BE2C (cell line): ENCODE results near the gene UBR3.

Experiments used
- DNase-seq: peaks from one replicate; pipeline ENCODE4 v3.0.0-alpha.2; 2020
- H3K27me3 ChIP-seq: fragments of 250-450 bp; sonication (Bioruptor Pico); 2 replicates; pipeline ENCODE4 v1.5.1; 2020; ENCODE audit warnings: mild to moderate bottlenecking
- H3K36me3 ChIP-seq: fragments of 250-450 bp; sonication (Bioruptor Pico); 2 replicates; pipeline ENCODE4 v1.5.1; 2020; ENCODE audit warnings: mild to moderate bottlenecking
- H3K4me1 ChIP-seq: fragments of 250-450 bp; sonication (Bioruptor Pico); 2 replicates; pipeline ENCODE4 v1.5.1; 2020
- H3K4me3 ChIP-seq: 2 replicates; pipeline ENCODE4 v1.5.1; 2011; ENCODE audit warnings: low read depth, low read length
- H3K9me3 ChIP-seq: fragments of 250-450 bp; sonication (Bioruptor Pico); 2 replicates; pipeline ENCODE4 v1.5.1; 2020
- CTCF ChIP-seq: IDR thresholded peaks from 2 replicates; pipeline ENCODE4 v1.5.1; 2012; ENCODE audit warnings: mild to moderate bottlenecking, low read depth, low read length

The UBR3 gene

GRCh38 chr2:170086751-170087412 is 259.6 kb downstream of the UBR3 start:
- Histone ChIP-seq H3K27me3 (no peaks in the 10 kb centered on the region), H3K9me3 (no peaks in the 10 kb centered on the region), H3K4me1 (no peaks in the 10 kb centered on the region), H3K36me3 (no peaks in the 10 kb centered on the region; the same call in 1 of the 2 replicates), H3K4me3 (no peak overlapping the region)
- no peak for TF ChIP-seq CTCF
- no peak for DNase-seq

DNA sequence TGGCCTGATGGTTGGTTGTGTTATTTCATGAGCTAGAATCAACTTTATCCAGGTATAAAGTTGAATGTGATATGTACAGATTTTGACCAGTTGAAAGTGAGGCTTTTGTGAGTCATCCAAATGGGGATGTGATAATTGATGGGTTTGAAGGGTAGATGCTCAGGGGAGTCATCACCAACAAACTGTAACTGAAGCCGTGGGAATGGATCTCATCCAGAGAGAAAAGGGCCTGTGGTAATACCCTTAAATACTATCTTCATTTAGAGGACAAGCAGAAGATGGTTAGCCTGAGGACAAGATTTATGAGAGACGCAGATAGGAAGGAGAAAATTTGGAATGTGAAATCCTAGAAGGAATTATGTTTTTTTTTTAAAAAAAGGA is 260.1 kb downstream of the UBR3 start:
- no peaks in the 10 kb centered on the region for H3K27me3 ChIP-seq
- no peak for TF ChIP-seq CTCF
- H3K4me3 ChIP-seq, result no peak overlapping the region
- no peaks in the 10 kb centered on the region for H3K9me3 ChIP-seq
- H3K36me3 ChIP-seq, result no peaks in the 10 kb centered on the region
- DNase-seq, result no peak
- H3K4me1 ChIP-seq, result no peaks in the 10 kb centered on the region

GRCh38 chr2:170088776-170089175 is 261.5 kb downstream of the UBR3 start:
- H3K4me1 ChIP-seq, result no peaks in the 10 kb centered on the region
- H3K36me3 ChIP-seq, result no peaks in the 10 kb centered on the region
- no peaks in the 10 kb centered on the region for H3K27me3 ChIP-seq
- DNase-seq, result no peak
- no peaks in the 10 kb centered on the region for H3K9me3 ChIP-seq
- no peak overlapping the region for H3K4me3 ChIP-seq
- no peak for TF ChIP-seq CTCF

GRCh38 chr2:170090229-170090628 is 263.0 kb downstream of the UBR3 start:
- H3K4me1 ChIP-seq, result no peaks in the 10 kb centered on the region
- H3K9me3 ChIP-seq, result no peaks in the 10 kb centered on the region
- H3K27me3 ChIP-seq, result no peaks in the 10 kb centered on the region
- DNase-seq, result no peak
- no peak for TF ChIP-seq CTCF
- H3K36me3 ChIP-seq, result no peaks in the 10 kb centered on the region
- H3K4me3 ChIP-seq, result no peak overlapping the region

DNA sequence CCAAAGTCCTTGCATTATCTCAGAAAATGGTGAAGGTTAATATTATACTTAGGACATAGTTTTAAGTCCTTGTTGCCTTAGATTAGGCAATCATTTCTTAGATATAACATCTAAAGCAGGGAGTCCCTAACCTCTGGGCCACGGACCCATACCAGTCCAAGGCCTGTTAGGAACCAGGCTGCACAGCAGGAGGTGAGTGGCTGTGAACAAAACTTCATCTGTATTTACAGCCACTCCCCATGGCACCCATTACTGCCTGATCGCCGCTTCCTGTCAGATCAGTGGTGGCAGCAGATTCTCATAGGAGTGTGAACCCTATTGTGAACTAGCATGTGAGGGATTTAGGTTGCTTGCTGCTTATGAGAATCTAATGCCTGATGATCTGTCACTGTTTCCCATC is 264.2 kb downstream of the UBR3 start:
- H3K4me1 ChIP-seq, result no peaks in the 10 kb centered on the region
- H3K9me3 ChIP-seq, result no peaks in the 10 kb centered on the region
- no peaks in the 10 kb centered on the region for H3K27me3 ChIP-seq
- TF ChIP-seq CTCF, result no peak
- DNase-seq, result no peak
- H3K4me3 ChIP-seq, result no peak overlapping the region
- H3K36me3 ChIP-seq, result no peaks in the 10 kb centered on the region

DNA sequence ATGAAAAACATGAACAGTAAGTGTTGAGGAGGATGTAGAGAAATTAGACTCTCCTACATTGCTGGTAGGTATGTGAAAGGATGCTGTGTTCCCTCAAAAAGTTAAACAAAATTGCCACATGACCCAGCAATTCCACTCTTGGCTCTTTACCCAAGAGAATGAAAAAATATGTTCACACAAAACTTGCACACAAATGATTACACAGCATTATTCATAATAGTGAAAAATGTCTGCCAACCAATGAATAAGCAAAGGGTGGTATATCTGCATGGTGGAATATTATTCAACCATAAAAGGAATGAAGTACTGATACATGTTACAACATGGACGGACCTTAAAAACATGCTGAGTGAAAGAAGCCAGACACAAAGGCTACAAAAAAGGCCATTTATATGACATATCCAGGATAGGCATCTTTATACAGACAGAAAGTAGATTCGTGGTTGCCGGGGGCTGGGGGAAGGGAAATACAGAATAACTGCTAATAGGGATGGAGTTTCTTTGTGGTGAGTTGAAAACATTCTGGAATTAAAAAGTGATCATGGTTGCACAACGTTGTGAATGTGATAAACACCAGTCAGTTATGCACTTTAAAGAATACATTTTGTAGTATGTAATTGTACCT is 265.3 kb downstream of the UBR3 start:
- Histone ChIP-seq H3K4me1 (no peaks in the 10 kb centered on the region), H3K9me3 (no peaks in the 10 kb centered on the region)
- no peak for TF ChIP-seq CTCF

More for the DNA sequence above, 265.3 kb downstream of the UBR3 start:
- Histone ChIP-seq H3K27me3 (no peaks in the 10 kb centered on the region), H3K4me3 (no peak overlapping the region), H3K36me3 (no peaks in the 10 kb centered on the region)
- DNase-seq, result no peak
